Nephron progenitor cell (in vitro differentiated cells): ENCODE results near the gene FCER1A.
"Not testable (repeated sequence)": the region's sequence is repeated elsewhere in the genome, so short reads cannot be mapped to it uniquely, and the experiment has no call there.

Experiments
- DNase-seq: peaks from one replicate; pipeline ENCODE4 v3.0.0; 2021
- H3K27ac Mint-ChIP-seq: 2 replicates; pipeline ENCODE4 v1.8.0; 2021; ENCODE audit warnings: mild to moderate bottlenecking, moderate library complexity, mixed read lengths
- H3K27me3 Mint-ChIP-seq: 2 replicates; pipeline ENCODE4 v1.8.0; 2021; ENCODE audit warnings: mild to moderate bottlenecking, low read depth, mixed read lengths; ENCODE audit not compliant: poor library complexity
- H3K36me3 Mint-ChIP-seq: 2 replicates; pipeline ENCODE4 v1.8.0; 2021; ENCODE audit warnings: low read depth, mixed read lengths
- H3K4me1 Mint-ChIP-seq: 2 replicates; pipeline ENCODE4 v1.8.0; 2021; ENCODE audit warnings: mixed read lengths
- H3K4me3 Mint-ChIP-seq: 2 replicates; pipeline ENCODE4 v1.8.0; 2021; ENCODE audit warnings: mild to moderate bottlenecking, moderate library complexity, mixed read lengths
- H3K9me3 Mint-ChIP-seq: 2 replicates; pipeline ENCODE4 v1.8.0; 2021; ENCODE audit warnings: mild to moderate bottlenecking, moderate library complexity, mixed read lengths
- TF ChIP-seq, protein P1 (sequence below): fragments of 200-600 bp; sonication (generic); IDR thresholded peaks from 2 replicates; pipeline ENCODE4 v1.5.0; 2021; ENCODE audit warnings: antibody characterized with exemption

Gene FCER1A

DNA sequence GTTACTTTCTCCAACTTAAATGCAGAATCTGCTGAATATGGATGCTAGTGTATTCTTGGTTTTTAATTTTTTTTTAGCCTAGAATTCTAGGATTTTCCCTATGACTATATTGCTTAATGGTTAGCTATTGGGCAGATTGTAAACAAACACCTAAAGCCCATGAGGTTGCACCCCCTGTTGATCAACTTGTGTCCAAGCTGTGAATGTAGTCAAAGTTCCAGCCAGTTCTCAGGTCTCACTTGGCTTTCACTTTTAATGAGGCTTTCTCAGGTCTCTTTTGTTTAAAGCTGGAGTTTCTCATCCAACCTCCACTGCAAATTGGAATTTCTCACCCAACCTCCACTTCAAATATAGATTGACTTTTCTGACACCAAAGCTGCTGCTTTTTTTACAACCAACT is 35.9 kb downstream of the FCER1A start:
- Mint-ChIP-seq H3K9me3 (peaks cover 27% of the 10 kb centered on the region), H3K36me3 (no peaks in the 10 kb centered on the region), H3K4me1 (no peaks in the 10 kb centered on the region), H3K4me3 (no peak overlapping the region), H3K27me3 (no peaks in the 10 kb centered on the region), H3K27ac (no peak overlapping the region)
- no peak for DNase-seq
- TF ChIP-seq, protein P1, sequence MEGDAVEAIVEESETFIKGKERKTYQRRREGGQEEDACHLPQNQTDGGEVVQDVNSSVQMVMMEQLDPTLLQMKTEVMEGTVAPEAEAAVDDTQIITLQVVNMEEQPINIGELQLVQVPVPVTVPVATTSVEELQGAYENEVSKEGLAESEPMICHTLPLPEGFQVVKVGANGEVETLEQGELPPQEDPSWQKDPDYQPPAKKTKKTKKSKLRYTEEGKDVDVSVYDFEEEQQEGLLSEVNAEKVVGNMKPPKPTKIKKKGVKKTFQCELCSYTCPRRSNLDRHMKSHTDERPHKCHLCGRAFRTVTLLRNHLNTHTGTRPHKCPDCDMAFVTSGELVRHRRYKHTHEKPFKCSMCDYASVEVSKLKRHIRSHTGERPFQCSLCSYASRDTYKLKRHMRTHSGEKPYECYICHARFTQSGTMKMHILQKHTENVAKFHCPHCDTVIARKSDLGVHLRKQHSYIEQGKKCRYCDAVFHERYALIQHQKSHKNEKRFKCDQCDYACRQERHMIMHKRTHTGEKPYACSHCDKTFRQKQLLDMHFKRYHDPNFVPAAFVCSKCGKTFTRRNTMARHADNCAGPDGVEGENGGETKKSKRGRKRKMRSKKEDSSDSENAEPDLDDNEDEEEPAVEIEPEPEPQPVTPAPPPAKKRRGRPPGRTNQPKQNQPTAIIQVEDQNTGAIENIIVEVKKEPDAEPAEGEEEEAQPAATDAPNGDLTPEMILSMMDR, result no peak

DNA sequence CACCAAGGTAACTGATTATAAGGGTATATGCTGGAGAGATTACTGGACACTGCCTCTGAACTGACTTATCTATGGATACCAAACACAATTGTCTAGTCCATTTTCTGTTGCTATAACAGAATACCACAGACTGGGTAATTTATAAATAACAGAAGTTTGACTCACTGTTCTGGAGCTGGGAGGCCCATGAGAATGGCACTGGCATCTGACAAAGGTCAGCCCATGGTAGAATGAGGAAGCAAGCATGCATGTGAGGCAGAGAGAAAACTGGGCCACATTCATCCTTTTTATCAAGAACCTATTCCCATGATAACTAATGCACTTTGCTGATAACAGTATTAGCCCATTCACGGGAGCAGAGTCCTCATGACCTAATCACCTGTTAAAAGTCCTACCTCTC is 37.4 kb downstream of the FCER1A start:
- Mint-ChIP-seq H3K9me3 (peaks cover 22% of the 10 kb centered on the region), H3K4me3 (no peak overlapping the region), H3K27ac (no peak overlapping the region), H3K4me1 (no peaks in the 10 kb centered on the region), H3K36me3 (no peaks in the 10 kb centered on the region), H3K27me3 (no peaks in the 10 kb centered on the region)
- TF ChIP-seq, protein P1, result no peak
- no peak for DNase-seq

DNA sequence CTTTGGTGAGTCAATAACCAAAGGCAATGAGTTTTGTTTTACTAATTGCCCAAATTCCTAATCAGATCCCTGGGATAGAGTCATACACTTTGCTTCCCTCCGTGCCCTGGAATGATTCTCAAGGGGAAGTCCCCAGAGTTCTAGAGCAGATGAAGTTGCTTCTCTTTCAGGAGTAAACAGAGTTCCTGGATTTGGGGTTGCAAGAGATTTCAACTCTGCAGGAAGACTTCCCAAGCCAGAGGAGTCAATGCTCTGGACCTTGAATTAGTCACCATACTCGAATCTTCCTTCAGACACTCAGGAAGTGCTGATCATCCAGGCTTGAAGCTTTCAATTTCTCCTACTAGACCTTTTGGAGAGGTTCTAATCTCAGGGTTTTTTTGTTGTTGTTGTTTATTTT is 39.6 kb downstream of the FCER1A start:
- H3K4me3 Mint-ChIP-seq, result no peak overlapping the region
- H3K9me3 Mint-ChIP-seq, result peaks cover 15% of the 10 kb centered on the region
- TF ChIP-seq, protein P1, result no peak
- no peak for DNase-seq
- H3K27me3 Mint-ChIP-seq, result no peaks in the 10 kb centered on the region
- H3K27ac Mint-ChIP-seq, result no peak overlapping the region
- no peaks in the 10 kb centered on the region for H3K4me1 Mint-ChIP-seq
- H3K36me3 Mint-ChIP-seq, result no peaks in the 10 kb centered on the region

DNA sequence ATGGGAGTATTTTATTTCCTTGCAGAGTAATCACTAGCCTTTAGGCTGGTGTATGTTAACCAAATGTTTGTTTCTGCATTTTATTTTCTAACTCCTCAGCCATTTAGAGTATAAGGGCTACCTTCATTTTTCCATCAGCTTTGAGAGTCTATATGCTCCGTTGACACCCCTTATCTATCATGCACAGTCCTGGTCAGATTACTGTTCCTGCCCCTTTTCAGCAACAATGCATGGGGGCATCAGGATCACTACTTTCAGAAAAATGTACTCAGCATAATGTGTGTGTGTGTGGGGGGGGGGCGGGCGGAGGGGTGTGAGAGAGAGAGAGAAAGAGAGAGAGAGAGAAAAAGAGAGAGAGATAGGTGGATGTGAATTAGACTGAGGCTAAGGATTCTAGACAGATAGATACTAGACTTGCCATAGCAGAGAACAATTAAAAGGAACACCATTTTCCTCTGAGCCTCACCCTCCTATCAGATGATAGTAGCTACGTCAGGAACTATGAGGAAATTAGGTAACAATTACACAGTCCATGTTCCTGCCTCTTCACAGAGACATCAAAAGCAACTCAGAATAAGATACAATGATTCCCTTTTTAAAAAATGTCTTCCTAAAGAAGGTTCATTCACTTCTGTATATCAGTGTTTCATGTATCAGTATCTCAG is 40.8 kb downstream of the FCER1A start:
- TF ChIP-seq, protein P1, result no peak
- Mint-ChIP-seq H3K4me3 (no peak overlapping the region), H3K27me3 (peaks cover 3% of the 10 kb centered on the region), H3K9me3 (peaks cover 18% of the 10 kb centered on the region), H3K4me1 (no peaks in the 10 kb centered on the region), H3K36me3 (no peaks in the 10 kb centered on the region), H3K27ac (no peak overlapping the region)
- no peak for DNase-seq

- H3K9me3 Mint-ChIP-seq, result peaks cover 44% of the 10 kb centered on the region
Measured at GRCh38 chr1:159349374-159349773, 47.2 kb downstream of the FCER1A start.

GRCh38 chr1:159352436-159352835 is 50.3 kb downstream of the FCER1A start:
- H3K4me3 Mint-ChIP-seq, result no peak overlapping the region
- H3K27me3 Mint-ChIP-seq, result peaks cover 5% of the 10 kb centered on the region
- peaks cover 55% of the 10 kb centered on the region for H3K9me3 Mint-ChIP-seq
- TF ChIP-seq, protein P1, result no peak
- H3K4me1 Mint-ChIP-seq, result no peaks in the 10 kb centered on the region
- DNase-seq, result no peak
- H3K27ac Mint-ChIP-seq, result no peak overlapping the region
- H3K36me3 Mint-ChIP-seq, result no peaks in the 10 kb centered on the region

More at GRCh38 chr1:159349374-159349773, 47.2 kb downstream of the FCER1A start:
- H3K27me3 Mint-ChIP-seq, H3K4me3 Mint-ChIP-seq, H3K27ac Mint-ChIP-seq, H3K36me3 Mint-ChIP-seq, DNase-seq, H3K4me1 Mint-ChIP-seq: not testable (repeated sequence)
